ENCODE data around the gene SMG6.

Gene SMG6

DNA sequence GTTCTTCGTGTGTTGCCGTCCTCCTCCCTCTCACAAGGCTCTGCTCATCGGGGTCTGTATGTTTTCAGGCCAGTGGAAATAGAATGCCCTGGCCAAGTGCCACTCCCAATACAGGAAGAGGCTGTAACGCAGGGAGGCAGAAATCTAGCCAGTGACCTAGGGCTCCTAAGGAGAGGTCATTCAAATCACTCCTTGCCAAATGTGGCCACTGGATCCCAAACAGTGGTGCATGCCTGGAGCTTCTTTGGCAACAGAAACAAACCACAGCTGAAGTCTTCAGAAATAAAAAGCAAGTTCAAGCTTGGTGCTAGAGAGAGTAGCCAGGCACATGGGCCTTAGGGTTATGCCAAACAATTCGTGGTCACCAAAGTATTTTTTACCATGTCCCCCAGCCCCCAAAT, 66.1 kb downstream of the SMG6 start:
- Histone ChIP-seq H3K9me3 (ENCODE audit: low read length) (no peaks in the 10 kb centered on the region), H3K9me2 (ENCODE audit: low read depth, low read length) (no peaks in the 10 kb centered on the region), H3K36me3 (ENCODE audit: insufficient read depth, low read length) (peaks cover 9% of the 10 kb centered on the region; the same call in 1 of the 2 replicates), H2AFZ (ENCODE audit: low read length) (no peak overlapping the region), H3K79me2 (ENCODE audit: insufficient read depth, low read length) (no peaks in the 10 kb centered on the region), H3K27ac (ENCODE audit: low read depth, low read length, poor library complexity, severe bottlenecking) (peak overlapping the region; percentile 94), H3K4me1 (ENCODE audit: insufficient read depth, low read length, severe bottlenecking) (peaks cover 56% of the 10 kb centered on the region), H3K9ac (ENCODE audit: low read length) (peak overlapping the region; percentile 40; the same call in 1 of the 2 replicates), H3K4me3 (ENCODE audit: low read depth, low read length, poor library complexity, severe bottlenecking) (no peak overlapping the region), H3K27me3 (ENCODE audit: insufficient read depth, low read length) (no peaks in the 10 kb centered on the region), H4K20me1 (ENCODE audit: insufficient read depth, low read length) (no peaks in the 10 kb centered on the region), H3F3A (ENCODE audit: insufficient read depth, low read length) (peaks cover 10% of the 10 kb centered on the region), H3K4me2 (ENCODE audit: low read length) (peak overlapping the region; percentile 67; the same call in 1 of the 2 replicates)
- no peak for TF ChIP-seq EZH2 (IDR thresholded peaks at IDR 0.05; ENCODE audit: borderline replicate concordance, low read length)
- TF ChIP-seq, protein P1, sequence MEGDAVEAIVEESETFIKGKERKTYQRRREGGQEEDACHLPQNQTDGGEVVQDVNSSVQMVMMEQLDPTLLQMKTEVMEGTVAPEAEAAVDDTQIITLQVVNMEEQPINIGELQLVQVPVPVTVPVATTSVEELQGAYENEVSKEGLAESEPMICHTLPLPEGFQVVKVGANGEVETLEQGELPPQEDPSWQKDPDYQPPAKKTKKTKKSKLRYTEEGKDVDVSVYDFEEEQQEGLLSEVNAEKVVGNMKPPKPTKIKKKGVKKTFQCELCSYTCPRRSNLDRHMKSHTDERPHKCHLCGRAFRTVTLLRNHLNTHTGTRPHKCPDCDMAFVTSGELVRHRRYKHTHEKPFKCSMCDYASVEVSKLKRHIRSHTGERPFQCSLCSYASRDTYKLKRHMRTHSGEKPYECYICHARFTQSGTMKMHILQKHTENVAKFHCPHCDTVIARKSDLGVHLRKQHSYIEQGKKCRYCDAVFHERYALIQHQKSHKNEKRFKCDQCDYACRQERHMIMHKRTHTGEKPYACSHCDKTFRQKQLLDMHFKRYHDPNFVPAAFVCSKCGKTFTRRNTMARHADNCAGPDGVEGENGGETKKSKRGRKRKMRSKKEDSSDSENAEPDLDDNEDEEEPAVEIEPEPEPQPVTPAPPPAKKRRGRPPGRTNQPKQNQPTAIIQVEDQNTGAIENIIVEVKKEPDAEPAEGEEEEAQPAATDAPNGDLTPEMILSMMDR (IDR thresholded peaks at IDR 0.05; ENCODE audit: low read length): no peak

DNA sequence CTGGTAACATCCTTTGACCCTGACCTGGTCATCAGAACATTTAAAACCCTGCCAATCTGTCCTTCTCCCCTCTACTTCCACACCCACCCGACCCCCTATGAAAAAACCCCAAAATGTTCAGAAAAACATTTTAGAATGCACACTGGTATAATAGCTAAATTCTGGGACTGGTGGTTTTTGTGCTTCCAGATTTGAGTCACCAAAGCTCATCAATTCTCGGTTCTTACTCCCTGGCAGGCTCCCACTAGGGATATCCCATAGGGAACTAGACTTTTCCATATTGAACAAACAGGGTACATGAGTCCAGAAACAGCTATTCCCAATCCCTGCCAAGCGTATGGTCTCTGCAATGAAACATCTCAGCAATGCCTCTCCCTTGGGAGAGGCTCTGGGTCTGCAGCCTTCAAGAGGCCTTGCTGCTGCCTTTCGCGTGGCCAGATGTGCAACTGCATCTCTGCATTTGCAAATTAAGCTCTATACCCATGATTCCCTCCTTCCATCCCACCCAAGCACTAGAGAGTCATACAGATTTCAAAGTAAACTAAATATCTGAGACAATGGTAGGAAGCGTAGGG, 67.7 kb downstream of the SMG6 start:
- no peak overlapping the region for H3K9ac ChIP-seq (ENCODE audit: low read length)
- H3K4me2 ChIP-seq (ENCODE audit: low read length): no peak overlapping the region
- H3K4me3 ChIP-seq (ENCODE audit: low read depth, low read length, poor library complexity, severe bottlenecking): no peak overlapping the region
- no peaks in the 10 kb centered on the region for H3K9me2 ChIP-seq (ENCODE audit: low read depth, low read length)
- no peaks in the 10 kb centered on the region for H4K20me1 ChIP-seq (ENCODE audit: insufficient read depth, low read length)
- peaks cover 10% of the 10 kb centered on the region for H3F3A ChIP-seq (ENCODE audit: insufficient read depth, low read length)
- peaks cover 51% of the 10 kb centered on the region for H3K4me1 ChIP-seq (ENCODE audit: insufficient read depth, low read length, severe bottlenecking)
- no peaks in the 10 kb centered on the region for H3K9me3 ChIP-seq (ENCODE audit: low read length)
- H2AFZ ChIP-seq (ENCODE audit: low read length): no peak overlapping the region
- peaks cover 9% of the 10 kb centered on the region; the same call in 1 of the 2 replicates for H3K36me3 ChIP-seq (ENCODE audit: insufficient read depth, low read length)
- H3K79me2 ChIP-seq (ENCODE audit: insufficient read depth, low read length): no peaks in the 10 kb centered on the region
- H3K27me3 ChIP-seq (ENCODE audit: insufficient read depth, low read length): no peaks in the 10 kb centered on the region
- peak overlapping the region; percentile 15 for H3K27ac ChIP-seq (ENCODE audit: low read depth, low read length, poor library complexity, severe bottlenecking)
- no peak for TF ChIP-seq EZH2 (IDR thresholded peaks at IDR 0.05; ENCODE audit: borderline replicate concordance, low read length)
- TF ChIP-seq, protein P1 (IDR thresholded peaks at IDR 0.05; ENCODE audit: low read length): no peak

DNA sequence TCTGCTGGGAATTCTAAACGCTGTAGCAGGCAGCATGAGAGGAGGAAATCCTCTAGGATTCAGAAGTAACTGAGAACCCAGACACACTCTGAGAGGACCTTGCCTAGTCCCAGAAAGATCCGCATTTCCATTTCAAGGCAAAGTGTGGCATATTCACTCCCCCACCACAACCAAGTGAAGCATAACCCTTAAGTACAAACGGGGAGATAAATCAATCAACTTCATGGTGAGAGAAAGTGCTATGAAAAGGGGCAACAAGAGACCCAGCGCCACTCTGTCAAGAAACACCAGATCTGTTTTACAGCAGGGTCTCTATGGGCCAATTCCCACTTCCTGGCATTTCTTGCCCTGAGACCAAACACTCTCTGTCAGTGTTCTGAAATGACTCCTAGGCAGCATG, 68.3 kb downstream of the SMG6 start:
- TF ChIP-seq, protein P1 (IDR thresholded peaks at IDR 0.05; ENCODE audit: low read length): no peak
- no peak for TF ChIP-seq EZH2 (IDR thresholded peaks at IDR 0.05; ENCODE audit: borderline replicate concordance, low read length)
- H3K27me3 ChIP-seq (ENCODE audit: insufficient read depth, low read length): no peaks in the 10 kb centered on the region
- no peak overlapping the region for H3K9ac ChIP-seq (ENCODE audit: low read length)
- no peak overlapping the region for H3K4me3 ChIP-seq (ENCODE audit: low read depth, low read length, poor library complexity, severe bottlenecking)
- peaks cover 45% of the 10 kb centered on the region for H3K4me1 ChIP-seq (ENCODE audit: insufficient read depth, low read length, severe bottlenecking)
- H2AFZ ChIP-seq (ENCODE audit: low read length): no peak overlapping the region
- no peaks in the 10 kb centered on the region for H4K20me1 ChIP-seq (ENCODE audit: insufficient read depth, low read length)
- peaks cover 9% of the 10 kb centered on the region; the same call in 1 of the 2 replicates for H3K36me3 ChIP-seq (ENCODE audit: insufficient read depth, low read length)
- H3K79me2 ChIP-seq (ENCODE audit: insufficient read depth, low read length): no peaks in the 10 kb centered on the region
- no peak overlapping the region for H3K4me2 ChIP-seq (ENCODE audit: low read length)
- no peak overlapping the region for H3K27ac ChIP-seq (ENCODE audit: low read depth, low read length, poor library complexity, severe bottlenecking)
- no peaks in the 10 kb centered on the region for H3K9me2 ChIP-seq (ENCODE audit: low read depth, low read length)
- H3K9me3 ChIP-seq (ENCODE audit: low read length): no peaks in the 10 kb centered on the region
- peaks cover 10% of the 10 kb centered on the region for H3F3A ChIP-seq (ENCODE audit: insufficient read depth, low read length)

All from OCI-LY1 (cell line).